ENCODE data around the gene ZMAT5. TPM values are rescaled to one million over a fixed set of nuclear protein-coding genes. Genes with fewer than 3 reads are reported as not detected.

The ZMAT5 gene
- total and polyA plus RNA-seq, 2 of the 13 experiments (the other 11 are each of a cell fraction or from before 2014, with no cell fraction given), result 20.7 to 27.8 TPM

GRCh38 chr22:29769723-29770321 is 3.0 kb upstream of the ZMAT5 start:
- H2AFZ ChIP-seq (ENCODE audit: low read length), result no peak overlapping the region
- FAIRE-seq, result peak; percentile 91
- no peaks in the 10 kb centered on the region for H4K20me1 ChIP-seq (ENCODE audit: insufficient read depth, low read length)
- peaks cover 0 to 4% of the 10 kb centered on the region in 2 experiments; a peak in 1 of 5 replicates for H3K27me3 ChIP-seq (ENCODE audit: control insufficient read depth in 1 of 2, insufficient read depth in 2 of 2, low read length in 2 of 2)
- ChIA-PET CTCF (ENCODE audit: low intra/inter-chr PET ratio, low total read pairs) (no interaction called here), POLR2A (interaction anchor here (1.0 to 3.6 kb wide), 4 partner anchors 9 to 68 kb away, joined by 3 to 17 read pairs (median 4); partner anchors contain the start of gene ASCC2)
- H3K9ac ChIP-seq (ENCODE audit: insufficient read depth, low read depth, low read length), result peak overlapping the region; percentile 23; the same call in 1 of the 2 replicates
- peak overlapping the region; percentile 87 for H3K4me2 ChIP-seq (ENCODE audit: low read depth, low read length)
- H3K9me3 ChIP-seq (ENCODE audit: low read length), result no peaks in the 10 kb centered on the region
- H3K4me1 ChIP-seq (ENCODE audit: insufficient read depth, low read length), result peaks cover 65% of the 10 kb centered on the region
- peak; percentile 93 for DNase-seq (ENCODE audit: low spot score)
- peak overlapping the region in 1 of 3 experiments; percentile 6; a peak in 1 of 6 replicates for H3K4me3 ChIP-seq (replicated peaks in 1 of 3; ENCODE audit: insufficient read depth in 1 of 3, low read depth in 2 of 3, low read length in 3 of 3)
- no TSS peak for BruUV-seq (replicated peaks)
- in situ Hi-C loops (cut with HindIII; ENCODE audit: extremely low pct_ligation_motif_present, low pct_unique_long_range_greater_than_20kb) (no loop called here), intact Hi-C loops (cut with micrococcal nuclease; ENCODE audit: unreplicated experiment) (no loop called here)
- peak; percentile 34 for ATAC-seq
- H3K79me2 ChIP-seq (ENCODE audit: insufficient read depth, low read length), result peaks cover 26% of the 10 kb centered on the region
- 0% methylated on average over 2 of the region's 2 CpGs for WGBS (ENCODE audit: low lambda C conversion rate)
- no peaks in the 10 kb centered on the region; a peak in 1 of 5 replicates for H3K36me3 ChIP-seq (replicated peaks in 1 of 2; ENCODE audit: control insufficient read depth in 1 of 2, insufficient read depth in 2 of 2, low read length in 2 of 2)
- peak overlapping the region; percentile 72 for H3K27ac ChIP-seq (ENCODE audit: extremely low read length, insufficient read depth, low read length)
- TF ChIP-seq ZBTB3 (CRISPR knock-in tag; IDR thresholded peaks at IDR 0.05; ENCODE audit: borderline replicate concordance, low read depth) (0 out of 2 replicates have a peak, but pooled peaks have one; percentile 62), KLF16 (CRISPR knock-in tag; IDR thresholded peaks at IDR 0.05) (peak in 1 of 2 experiments; percentile 70; a peak in 2 of 4 replicates), GATAD2A (CRISPR knock-in tag; IDR thresholded peaks at IDR 0.05) (peak; percentile 82), TBX2 (CRISPR knock-in tag; IDR thresholded peaks at IDR 0.05; ENCODE audit: borderline replicate concordance) (peak; percentile 83), POGZ (CRISPR knock-in tag; IDR thresholded peaks at IDR 0.05) (no peak), ZNF607 (CRISPR knock-in tag; IDR thresholded peaks at IDR 0.05; ENCODE audit: borderline replicate concordance) (no peak), LCORL (IDR thresholded peaks at IDR 0.05) (peak; percentile 26; the same call in 1 of the 2 replicates), LCORL (CRISPR knock-in tag; IDR thresholded peaks at IDR 0.05) (peak; percentile 41; the same call in 1 of the 2 replicates), NAIF1 (CRISPR knock-in tag; IDR thresholded peaks at IDR 0.05; ENCODE audit: borderline replicate concordance) (0 out of 2 replicates have a peak, but pooled peaks have one; percentile 28), RCOR2 (CRISPR knock-in tag; IDR thresholded peaks at IDR 0.05) (peak; percentile 78), ZNF136 (CRISPR knock-in tag; IDR thresholded peaks at IDR 0.05; ENCODE audit: low read depth) (peak; percentile 100), ZNF503 (CRISPR knock-in tag; IDR thresholded peaks at IDR 0.05) (peak; percentile 87), FOXK1 (CRISPR knock-in tag; IDR thresholded peaks at IDR 0.05; ENCODE audit: borderline replicate concordance, low read depth) (peak; percentile 63; the same call in 1 of the 2 replicates), PHF5A (CRISPR knock-in tag; IDR thresholded peaks at IDR 0.05; ENCODE audit: low read depth, unreplicated experiment) (no peak), KAT8 (CRISPR knock-in tag; IDR thresholded peaks at IDR 0.05) (0 out of 2 replicates have a peak, but pooled peaks have one; percentile 42), SOX13 (IDR thresholded peaks at IDR 0.05) (peak; percentile 53; the same call in 1 of the 2 replicates), SOX13 (CRISPR knock-in tag; conservative IDR thresholded peaks at IDR 0.05 in 1 of 2, IDR thresholded peaks at IDR 0.05 in 1 of 2) (peak in 1 of 2 experiments; percentile 92; a peak in 2 of 4 replicates), HDAC1 (CRISPR knock-in tag; IDR thresholded peaks at IDR 0.05) (peak; percentile 75)
- TF ChIP-seq, protein P1, sequence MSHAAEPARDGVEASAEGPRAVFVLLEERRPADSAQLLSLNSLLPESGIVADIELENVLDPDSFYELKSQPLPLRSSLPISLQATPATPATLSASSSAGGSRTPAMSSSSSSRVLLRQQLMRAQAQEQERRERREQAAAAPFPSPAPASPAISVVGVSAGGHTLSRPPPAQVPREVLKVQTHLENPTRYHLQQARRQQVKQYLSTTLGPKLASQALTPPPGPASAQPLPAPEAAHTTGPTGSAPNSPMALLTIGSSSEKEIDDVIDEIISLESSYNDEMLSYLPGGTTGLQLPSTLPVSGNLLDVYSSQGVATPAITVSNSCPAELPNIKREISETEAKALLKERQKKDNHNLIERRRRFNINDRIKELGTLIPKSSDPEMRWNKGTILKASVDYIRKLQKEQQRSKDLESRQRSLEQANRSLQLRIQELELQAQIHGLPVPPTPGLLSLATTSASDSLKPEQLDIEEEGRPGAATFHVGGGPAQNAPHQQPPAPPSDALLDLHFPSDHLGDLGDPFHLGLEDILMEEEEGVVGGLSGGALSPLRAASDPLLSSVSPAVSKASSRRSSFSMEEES (CRISPR knock-in tag; IDR thresholded peaks at IDR 0.05), result peak; percentile 29; the same call in 1 of the 2 replicates
- TF ChIP-seq, protein P2, sequence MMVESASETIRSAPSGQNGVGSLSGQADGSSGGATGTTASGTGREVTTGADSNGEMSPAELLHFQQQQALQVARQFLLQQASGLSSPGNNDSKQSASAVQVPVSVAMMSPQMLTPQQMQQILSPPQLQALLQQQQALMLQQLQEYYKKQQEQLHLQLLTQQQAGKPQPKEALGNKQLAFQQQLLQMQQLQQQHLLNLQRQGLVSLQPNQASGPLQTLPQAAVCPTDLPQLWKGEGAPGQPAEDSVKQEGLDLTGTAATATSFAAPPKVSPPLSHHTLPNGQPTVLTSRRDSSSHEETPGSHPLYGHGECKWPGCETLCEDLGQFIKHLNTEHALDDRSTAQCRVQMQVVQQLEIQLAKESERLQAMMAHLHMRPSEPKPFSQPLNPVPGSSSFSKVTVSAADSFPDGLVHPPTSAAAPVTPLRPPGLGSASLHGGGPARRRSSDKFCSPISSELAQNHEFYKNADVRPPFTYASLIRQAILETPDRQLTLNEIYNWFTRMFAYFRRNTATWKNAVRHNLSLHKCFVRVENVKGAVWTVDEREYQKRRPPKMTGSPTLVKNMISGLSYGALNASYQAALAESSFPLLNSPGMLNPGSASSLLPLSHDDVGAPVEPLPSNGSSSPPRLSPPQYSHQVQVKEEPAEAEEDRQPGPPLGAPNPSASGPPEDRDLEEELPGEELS (CRISPR knock-in tag; IDR thresholded peaks at IDR 0.05), result peak; percentile 68
